ENCODE measurements around the gene RANBP9. TPM values are rescaled to one million over a fixed set of nuclear protein-coding genes. Genes with fewer than 3 reads are reported as not detected.
A peak's percentile ranks its signal among the peaks of the same experiment; 100 is the strongest.

The RANBP9 gene
- total and polyA plus RNA-seq, 9 of the 15 experiments (the other 6 are each of a cell fraction or from before 2014, with no cell fraction given), result 27.5 to 130 (median 61.5) TPM

GRCh38 chr6:13614926-13615791 lies 96.5 kb downstream of the RANBP9 start, which contains the start of gene NOL7 (continued):
- TF ChIP-seq, protein P1, sequence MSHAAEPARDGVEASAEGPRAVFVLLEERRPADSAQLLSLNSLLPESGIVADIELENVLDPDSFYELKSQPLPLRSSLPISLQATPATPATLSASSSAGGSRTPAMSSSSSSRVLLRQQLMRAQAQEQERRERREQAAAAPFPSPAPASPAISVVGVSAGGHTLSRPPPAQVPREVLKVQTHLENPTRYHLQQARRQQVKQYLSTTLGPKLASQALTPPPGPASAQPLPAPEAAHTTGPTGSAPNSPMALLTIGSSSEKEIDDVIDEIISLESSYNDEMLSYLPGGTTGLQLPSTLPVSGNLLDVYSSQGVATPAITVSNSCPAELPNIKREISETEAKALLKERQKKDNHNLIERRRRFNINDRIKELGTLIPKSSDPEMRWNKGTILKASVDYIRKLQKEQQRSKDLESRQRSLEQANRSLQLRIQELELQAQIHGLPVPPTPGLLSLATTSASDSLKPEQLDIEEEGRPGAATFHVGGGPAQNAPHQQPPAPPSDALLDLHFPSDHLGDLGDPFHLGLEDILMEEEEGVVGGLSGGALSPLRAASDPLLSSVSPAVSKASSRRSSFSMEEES (CRISPR knock-in tag; IDR thresholded peaks at IDR 0.05), result no peak
- TF ChIP-seq ZNF57 (CRISPR knock-in tag; IDR thresholded peaks at IDR 0.05), result no peak
- TF ChIP-seq NR2F6 (CRISPR knock-in tag; IDR thresholded peaks at IDR 0.05), result peak; percentile 87; the same call in 1 of the 2 replicates
- no peak for TF ChIP-seq HNRNPUL1 (IDR thresholded peaks at IDR 0.05; ENCODE audit: low read length)
- TF ChIP-seq, protein P2, sequence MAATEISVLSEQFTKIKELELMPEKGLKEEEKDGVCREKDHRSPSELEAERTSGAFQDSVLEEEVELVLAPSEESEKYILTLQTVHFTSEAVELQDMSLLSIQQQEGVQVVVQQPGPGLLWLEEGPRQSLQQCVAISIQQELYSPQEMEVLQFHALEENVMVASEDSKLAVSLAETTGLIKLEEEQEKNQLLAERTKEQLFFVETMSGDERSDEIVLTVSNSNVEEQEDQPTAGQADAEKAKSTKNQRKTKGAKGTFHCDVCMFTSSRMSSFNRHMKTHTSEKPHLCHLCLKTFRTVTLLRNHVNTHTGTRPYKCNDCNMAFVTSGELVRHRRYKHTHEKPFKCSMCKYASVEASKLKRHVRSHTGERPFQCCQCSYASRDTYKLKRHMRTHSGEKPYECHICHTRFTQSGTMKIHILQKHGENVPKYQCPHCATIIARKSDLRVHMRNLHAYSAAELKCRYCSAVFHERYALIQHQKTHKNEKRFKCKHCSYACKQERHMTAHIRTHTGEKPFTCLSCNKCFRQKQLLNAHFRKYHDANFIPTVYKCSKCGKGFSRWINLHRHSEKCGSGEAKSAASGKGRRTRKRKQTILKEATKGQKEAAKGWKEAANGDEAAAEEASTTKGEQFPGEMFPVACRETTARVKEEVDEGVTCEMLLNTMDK (IDR thresholded peaks at IDR 0.05; ENCODE audit: borderline replicate concordance, insufficient read depth, low read depth, low read length, poor library complexity, severe bottlenecking), result peak; percentile 100
- TF ChIP-seq STAG1 (CRISPR knock-in tag; IDR thresholded peaks at IDR 0.05; ENCODE audit: borderline replicate concordance), result no peak
- 0 out of 2 replicates have a peak, but pooled peaks have one; percentile 25 for TF ChIP-seq RBM14 (IDR thresholded peaks at IDR 0.05; ENCODE audit: borderline replicate concordance, insufficient read depth, low read depth, low read length)
- TF ChIP-seq JUN (IDR thresholded peaks at IDR 0.05; ENCODE audit: borderline replicate concordance, low read depth, low read length), result peak; percentile 82; the same call in 1 of the 2 replicates
- TF ChIP-seq JUN (CRISPR knock-in tag; IDR thresholded peaks at IDR 0.05; ENCODE audit: borderline replicate concordance), result no peak; the same call in none of the 2 replicates
- peak; percentile 97 for TF ChIP-seq L3MBTL2 (IDR thresholded peaks at IDR 0.05)
- TF ChIP-seq, protein P3, sequence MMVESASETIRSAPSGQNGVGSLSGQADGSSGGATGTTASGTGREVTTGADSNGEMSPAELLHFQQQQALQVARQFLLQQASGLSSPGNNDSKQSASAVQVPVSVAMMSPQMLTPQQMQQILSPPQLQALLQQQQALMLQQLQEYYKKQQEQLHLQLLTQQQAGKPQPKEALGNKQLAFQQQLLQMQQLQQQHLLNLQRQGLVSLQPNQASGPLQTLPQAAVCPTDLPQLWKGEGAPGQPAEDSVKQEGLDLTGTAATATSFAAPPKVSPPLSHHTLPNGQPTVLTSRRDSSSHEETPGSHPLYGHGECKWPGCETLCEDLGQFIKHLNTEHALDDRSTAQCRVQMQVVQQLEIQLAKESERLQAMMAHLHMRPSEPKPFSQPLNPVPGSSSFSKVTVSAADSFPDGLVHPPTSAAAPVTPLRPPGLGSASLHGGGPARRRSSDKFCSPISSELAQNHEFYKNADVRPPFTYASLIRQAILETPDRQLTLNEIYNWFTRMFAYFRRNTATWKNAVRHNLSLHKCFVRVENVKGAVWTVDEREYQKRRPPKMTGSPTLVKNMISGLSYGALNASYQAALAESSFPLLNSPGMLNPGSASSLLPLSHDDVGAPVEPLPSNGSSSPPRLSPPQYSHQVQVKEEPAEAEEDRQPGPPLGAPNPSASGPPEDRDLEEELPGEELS (CRISPR knock-in tag; IDR thresholded peaks at IDR 0.05; ENCODE audit: borderline replicate concordance), result peak; percentile 91; the same call in 1 of the 2 replicates
- peak; percentile 21; the same call in 1 of the 2 replicates for TF ChIP-seq ZBTB1 (CRISPR knock-in tag; IDR thresholded peaks at IDR 0.05; ENCODE audit: borderline replicate concordance, low read depth)
- TF ChIP-seq MEF2A (IDR thresholded peaks at IDR 0.05; ENCODE audit: control insufficient read depth, low read depth, low read length), result peak; percentile 66; the same call in 1 of the 2 replicates
- TF ChIP-seq ZSCAN29 (IDR thresholded peaks at IDR 0.05), result no peak
- TF ChIP-seq, protein P4, sequence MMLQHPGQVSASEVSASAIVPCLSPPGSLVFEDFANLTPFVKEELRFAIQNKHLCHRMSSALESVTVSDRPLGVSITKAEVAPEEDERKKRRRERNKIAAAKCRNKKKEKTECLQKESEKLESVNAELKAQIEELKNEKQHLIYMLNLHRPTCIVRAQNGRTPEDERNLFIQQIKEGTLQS (IDR thresholded peaks at IDR 0.05), result no peak
- TF ChIP-seq, protein P4 (CRISPR knock-in tag; conservative IDR thresholded peaks at IDR 0.05), result peak; percentile 87; the same call in 1 of the 2 replicates
- TF ChIP-seq YBX1 (IDR thresholded peaks at IDR 0.05), result no peak
- TF ChIP-seq FOXA3 (CRISPR knock-in tag; conservative IDR thresholded peaks at IDR 0.05 in 1 of 2, IDR thresholded peaks at IDR 0.05 in 1 of 2), result peak in 1 of 2 experiments; percentile 76; a peak in 1 of 4 replicates
- peak; percentile 96 for TF ChIP-seq RB1 (IDR thresholded peaks at IDR 0.05; ENCODE audit: low read depth)
- TF ChIP-seq C11orf30 (IDR thresholded peaks at IDR 0.05; ENCODE audit: low read depth), result peak; percentile 98

Data from K562 (cell line).